ENCODE results near the gene SYNGR1. TPM values are rescaled to one million over a fixed set of nuclear protein-coding genes. Genes with fewer than 3 reads are reported as not detected.
"Not testable (repeated sequence)": the region's sequence is repeated elsewhere in the genome, so short reads cannot be mapped to it uniquely, and the experiment has no call there.

Gene SYNGR1
- total RNA-seq, 1 donor from 2014 or later = 50.1 TPM

GRCh38 chr22:39395936-39396796, 46.4 kb downstream of the SYNGR1 start:
- FAIRE-seq = no peak
- DNase-seq (ENCODE audit: low spot score in 2 of 2) = no peak

GRCh38 chr22:39396797-39397195, 47.0 kb downstream of the SYNGR1 start:
- DNase-seq (ENCODE audit: low spot score in 2 of 2) = no peak
- no peak for FAIRE-seq

- DNase-seq (ENCODE audit: low spot score in 2 of 2) (no peak), FAIRE-seq (no peak)
Observed at GRCh38 chr22:39401301-39401631, 51.5 kb downstream of the SYNGR1 start.

GRCh38 chr22:39405346-39406085, 55.7 kb downstream of the SYNGR1 start:
- peak; percentile 49 to 67 for DNase-seq (ENCODE audit: low spot score in 2 of 2)

GRCh38 chr22:39408173-39408572, 58.4 kb downstream of the SYNGR1 start:
- DNase-seq (ENCODE audit: low spot score in 2 of 2) = no peak
- FAIRE-seq = no peak

More at GRCh38 chr22:39405346-39406085, 55.7 kb downstream of the SYNGR1 start:
- no peak for FAIRE-seq

- FAIRE-seq = no peak
- no peak for DNase-seq (ENCODE audit: low spot score in 2 of 2)
Observed at GRCh38 chr22:39408807-39409206, 59.0 kb downstream of the SYNGR1 start.

- no peak for FAIRE-seq
Observed at GRCh38 chr22:39409516-39410029, 59.8 kb downstream of the SYNGR1 start.

GRCh38 chr22:39410264-39410663, 60.5 kb downstream of the SYNGR1 start:
- FAIRE-seq = no peak
- DNase-seq (ENCODE audit: low spot score in 2 of 2) = no peak

More at GRCh38 chr22:39409516-39410029, 59.8 kb downstream of the SYNGR1 start:
- DNase-seq (ENCODE audit: low spot score in 2 of 2) = no peak

- FAIRE-seq; DNase-seq (ENCODE audit: low spot score in 2 of 2): not testable (repeated sequence)
Observed at GRCh38 chr22:39411828-39412365, 62.1 kb downstream of the SYNGR1 start.

GRCh38 chr22:39413204-39413603, 63.4 kb downstream of the SYNGR1 start:
- not testable (repeated sequence) for FAIRE-seq; DNase-seq (ENCODE audit: low spot score in 2 of 2)

- no peak for FAIRE-seq
Observed at GRCh38 chr22:39414377-39414776, 64.6 kb downstream of the SYNGR1 start.

GRCh38 chr22:39414886-39415285, 65.1 kb downstream of the SYNGR1 start:
- no peak for DNase-seq (ENCODE audit: low spot score in 2 of 2)
- FAIRE-seq = no peak

More at GRCh38 chr22:39414377-39414776, 64.6 kb downstream of the SYNGR1 start:
- no peak for DNase-seq (ENCODE audit: low spot score in 2 of 2)

GRCh38 chr22:39415506-39415905, 65.7 kb downstream of the SYNGR1 start:
- DNase-seq (ENCODE audit: low spot score in 2 of 2) (no peak), FAIRE-seq (no peak)

GRCh38 chr22:39416319-39416718, 66.5 kb downstream of the SYNGR1 start:
- no peak for DNase-seq (ENCODE audit: low spot score in 2 of 2)
- no peak for FAIRE-seq

- DNase-seq (ENCODE audit: low spot score in 2 of 2) = no peak
- FAIRE-seq = no peak
Observed at GRCh38 chr22:39417641-39418040, 67.8 kb downstream of the SYNGR1 start.

- FAIRE-seq = no peak
- DNase-seq (ENCODE audit: low spot score in 2 of 2) = no peak
Observed at GRCh38 chr22:39418696-39419095, 68.9 kb downstream of the SYNGR1 start.

GRCh38 chr22:39419096-39419495, 69.3 kb downstream of the SYNGR1 start:
- FAIRE-seq = no peak

GRCh38 chr22:39419911-39420310, 70.1 kb downstream of the SYNGR1 start:
- no peak for DNase-seq (ENCODE audit: low spot score in 2 of 2)
- no peak for FAIRE-seq

More at GRCh38 chr22:39419096-39419495, 69.3 kb downstream of the SYNGR1 start:
- DNase-seq (ENCODE audit: low spot score in 2 of 2) = no peak

- no peak for DNase-seq (ENCODE audit: low spot score in 2 of 2)
- no peak for FAIRE-seq
Observed at GRCh38 chr22:39421691-39422090, 71.9 kb downstream of the SYNGR1 start.

GRCh38 chr22:39422101-39422500, 72.3 kb downstream of the SYNGR1 start:
- DNase-seq (ENCODE audit: low spot score in 2 of 2) (no peak), FAIRE-seq (no peak)

GRCh38 chr22:39422721-39423120, 72.9 kb downstream of the SYNGR1 start:
- DNase-seq (ENCODE audit: low spot score in 2 of 2) = no peak
- no peak for FAIRE-seq
